ENCODE data around the gene RNF213. TPM values are rescaled to one million over a fixed set of nuclear protein-coding genes. Genes with fewer than 3 reads are reported as not detected.

The RNF213 gene
- total RNA-seq, 1 donor from 2014 or later, result 120 TPM

DNA sequence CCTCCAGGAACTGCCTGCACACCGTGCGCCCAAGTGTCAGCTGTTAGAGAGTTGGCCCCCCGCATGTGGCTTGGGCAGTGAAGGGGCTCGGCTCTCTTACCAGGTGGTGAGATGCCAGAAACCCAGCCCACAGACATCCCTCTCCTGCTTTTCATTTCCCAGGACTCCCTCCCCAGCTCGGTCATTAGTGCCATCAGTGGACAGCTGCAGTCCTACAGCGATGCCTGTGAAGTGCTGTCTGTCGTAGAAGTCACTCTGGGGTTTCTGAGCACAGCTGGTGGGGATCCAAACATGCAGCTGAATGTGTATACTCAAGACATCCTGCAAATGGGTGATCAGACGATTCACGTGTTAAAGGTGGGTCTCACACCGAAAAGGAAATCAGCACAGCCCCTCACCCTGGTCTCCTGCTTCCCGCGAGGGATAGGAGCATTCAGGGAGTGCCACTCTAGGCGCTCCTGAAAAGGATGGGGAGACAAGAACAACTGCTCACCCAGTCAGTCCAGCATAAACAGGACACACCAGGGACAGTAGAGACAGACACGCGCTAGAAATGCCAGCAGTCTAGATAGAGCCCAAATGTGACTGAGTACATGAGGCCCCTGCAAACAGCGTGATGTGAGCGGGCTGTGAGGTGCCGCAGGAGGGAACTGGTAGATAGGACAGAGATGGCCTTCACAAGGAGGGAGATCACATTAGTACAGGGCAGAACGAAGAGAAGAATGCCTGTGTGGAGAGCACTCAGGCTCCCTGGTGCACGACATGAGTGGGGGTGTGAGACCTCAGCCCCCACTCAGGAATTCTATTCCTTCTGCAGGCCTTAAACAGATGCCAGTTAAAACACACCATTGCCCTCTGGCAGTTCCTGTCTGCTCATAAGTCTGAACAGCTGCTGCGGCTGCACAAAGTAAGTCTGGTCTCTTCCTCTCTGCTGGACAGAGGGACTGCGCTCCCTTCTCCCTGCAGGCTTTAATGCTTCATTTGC is 128.7 kb downstream of the RNF213 start:
- no peaks in the 10 kb centered on the region for H3K9me3 Mint-ChIP-seq (ENCODE audit: unreplicated experiment)
- Histone ChIP-seq H3K79me2 (ENCODE audit: insufficient read depth, low read length) (no peaks in the 10 kb centered on the region), H3K4me2 (ENCODE audit: low read length) (no peak overlapping the region), H3K4me1 (ENCODE audit: insufficient read depth, low read length) (no peaks in the 10 kb centered on the region), H2AFZ (ENCODE audit: low read depth, low read length) (no peak overlapping the region), H3K9me3 (ENCODE audit: insufficient read depth, low read depth, low read length) (no peaks in the 10 kb centered on the region), H4K20me1 (ENCODE audit: insufficient read depth, low read length) (no peaks in the 10 kb centered on the region), H3K27me3 (ENCODE audit: insufficient read depth, low read length) (no peaks in the 10 kb centered on the region), H3K4me3 (ENCODE audit: insufficient read depth, low read depth, low read length) (no peak overlapping the region), H3K27ac (ENCODE audit: low read depth, low read length) (no peak overlapping the region), H3K36me3 (ENCODE audit: insufficient read depth, low read length) (peaks cover 21% of the 10 kb centered on the region), H3K9ac (ENCODE audit: low read length) (no peak overlapping the region)
- H3K4me1 Mint-ChIP-seq (ENCODE audit: low read depth, unreplicated experiment), result no peaks in the 10 kb centered on the region
- no peak for FAIRE-seq
- no peaks in the 10 kb centered on the region for H3K27me3 Mint-ChIP-seq (ENCODE audit: low read depth, unreplicated experiment)
- H3K27ac Mint-ChIP-seq (ENCODE audit: unreplicated experiment), result no peak overlapping the region
- no peak for TF ChIP-seq EZH2 (IDR thresholded peaks at IDR 0.05; ENCODE audit: insufficient read depth, low read length)
- TF ChIP-seq, protein P1, sequence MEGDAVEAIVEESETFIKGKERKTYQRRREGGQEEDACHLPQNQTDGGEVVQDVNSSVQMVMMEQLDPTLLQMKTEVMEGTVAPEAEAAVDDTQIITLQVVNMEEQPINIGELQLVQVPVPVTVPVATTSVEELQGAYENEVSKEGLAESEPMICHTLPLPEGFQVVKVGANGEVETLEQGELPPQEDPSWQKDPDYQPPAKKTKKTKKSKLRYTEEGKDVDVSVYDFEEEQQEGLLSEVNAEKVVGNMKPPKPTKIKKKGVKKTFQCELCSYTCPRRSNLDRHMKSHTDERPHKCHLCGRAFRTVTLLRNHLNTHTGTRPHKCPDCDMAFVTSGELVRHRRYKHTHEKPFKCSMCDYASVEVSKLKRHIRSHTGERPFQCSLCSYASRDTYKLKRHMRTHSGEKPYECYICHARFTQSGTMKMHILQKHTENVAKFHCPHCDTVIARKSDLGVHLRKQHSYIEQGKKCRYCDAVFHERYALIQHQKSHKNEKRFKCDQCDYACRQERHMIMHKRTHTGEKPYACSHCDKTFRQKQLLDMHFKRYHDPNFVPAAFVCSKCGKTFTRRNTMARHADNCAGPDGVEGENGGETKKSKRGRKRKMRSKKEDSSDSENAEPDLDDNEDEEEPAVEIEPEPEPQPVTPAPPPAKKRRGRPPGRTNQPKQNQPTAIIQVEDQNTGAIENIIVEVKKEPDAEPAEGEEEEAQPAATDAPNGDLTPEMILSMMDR (IDR thresholded peaks at IDR 0.05; ENCODE audit: insufficient read depth, low read depth, low read length), result no peak
- peaks cover 27% of the 10 kb centered on the region for H3K36me3 Mint-ChIP-seq (ENCODE audit: low read depth, unreplicated experiment)
- DNase-seq (ENCODE audit: low read depth), result no peak
- no peak overlapping the region for H3K4me3 Mint-ChIP-seq (ENCODE audit: unreplicated experiment)

DNA sequence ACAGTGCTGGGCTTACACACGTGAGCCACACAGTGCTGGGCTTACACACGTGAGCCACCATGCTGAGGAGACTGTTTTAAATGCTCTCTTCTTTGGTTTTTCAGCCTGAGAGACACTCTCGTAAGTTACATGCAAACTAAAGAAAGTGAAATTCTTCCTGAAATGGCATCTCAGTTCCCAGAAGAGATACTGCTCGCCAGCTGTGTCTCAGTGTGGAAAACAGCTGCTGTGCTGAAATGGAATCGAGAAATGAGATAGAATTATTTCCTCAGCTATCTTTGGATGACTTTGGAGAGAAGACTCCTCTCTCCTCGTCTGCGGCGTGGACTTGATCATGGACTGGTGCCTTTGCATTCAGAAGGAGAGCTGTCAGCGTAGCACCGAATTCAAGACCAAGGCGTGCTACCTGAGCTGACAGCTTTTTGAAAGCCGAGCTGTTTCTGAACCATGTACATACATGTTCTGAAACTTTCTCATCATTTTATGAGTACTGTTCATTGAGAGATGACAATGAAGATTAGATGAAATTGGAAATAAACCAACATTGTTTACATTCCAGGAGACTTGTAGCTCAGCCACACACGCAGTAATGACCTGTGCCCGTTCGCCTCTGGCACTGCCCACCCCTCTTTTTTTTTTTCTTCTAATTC is 132.7 kb downstream of the RNF213 start:
- Histone ChIP-seq H3K4me2 (ENCODE audit: low read length) (no peak overlapping the region), H3K27ac (ENCODE audit: low read depth, low read length) (no peak overlapping the region), H3K79me2 (ENCODE audit: insufficient read depth, low read length) (no peaks in the 10 kb centered on the region), H3K4me3 (ENCODE audit: insufficient read depth, low read depth, low read length) (no peak overlapping the region), H3K9ac (ENCODE audit: low read length) (no peak overlapping the region), H3K4me1 (ENCODE audit: insufficient read depth, low read length) (no peaks in the 10 kb centered on the region), H3K27me3 (ENCODE audit: insufficient read depth, low read length) (no peaks in the 10 kb centered on the region), H4K20me1 (ENCODE audit: insufficient read depth, low read length) (peaks cover 14% of the 10 kb centered on the region), H2AFZ (ENCODE audit: low read depth, low read length) (no peak overlapping the region), H3K36me3 (ENCODE audit: insufficient read depth, low read length) (peaks cover 15% of the 10 kb centered on the region), H3K9me3 (ENCODE audit: insufficient read depth, low read depth, low read length) (no peaks in the 10 kb centered on the region)
- H3K4me3 Mint-ChIP-seq (ENCODE audit: unreplicated experiment), result no peak overlapping the region
- peaks cover 10% of the 10 kb centered on the region for H3K36me3 Mint-ChIP-seq (ENCODE audit: low read depth, unreplicated experiment)
- no peak for DNase-seq (ENCODE audit: low read depth)
- H3K9me3 Mint-ChIP-seq (ENCODE audit: unreplicated experiment), result no peaks in the 10 kb centered on the region
- TF ChIP-seq, protein P1 (IDR thresholded peaks at IDR 0.05; ENCODE audit: insufficient read depth, low read depth, low read length), result no peak
- no peak for TF ChIP-seq EZH2 (IDR thresholded peaks at IDR 0.05; ENCODE audit: insufficient read depth, low read length)
- H3K27ac Mint-ChIP-seq (ENCODE audit: unreplicated experiment), result no peak overlapping the region
- H3K27me3 Mint-ChIP-seq (ENCODE audit: low read depth, unreplicated experiment), result no peaks in the 10 kb centered on the region
- peaks cover 4% of the 10 kb centered on the region for H3K4me1 Mint-ChIP-seq (ENCODE audit: low read depth, unreplicated experiment)
- no peak for FAIRE-seq
